Gastrocnemius medialis (tissue), 4 donors: Measurements from ENCODE around the gene LGALS12. TPM values are rescaled to one million over a fixed set of nuclear protein-coding genes. Genes with fewer than 3 reads are reported as not detected.
"Not testable (repeated sequence)": the region's sequence is repeated elsewhere in the genome, so short reads cannot be mapped to it uniquely, and the experiment has no call there.

Experiments
- ATAC-seq, 2 donors: fragments of 150-250 bp; one replicate each; pipeline ENCODE4 v1.9.1; 2016
- DNase-seq, 2 donors: peaks; one replicate each; pipeline ENCODE4 v3.0.0-alpha.2; 2019
- H3K27ac ChIP-seq, 4 donors: fragments of 200-600 bp; sonication (generic); 1 replicate in 1 of 4; 2 replicates in 3 of 4; pipeline ENCODE4 v1.5.1; 2016 to 2018; ENCODE audit warnings: mild to moderate bottlenecking in 2 of 4, moderate library complexity in 1 of 4
- H3K27me3 ChIP-seq, 3 donors: fragments of 200-600 bp; sonication (generic) in 2 of 3; 1 replicate in 1 of 3; 2 replicates in 2 of 3; pipeline versions ENCODE4 v1.5.1 to v1.6.0; 2016 to 2019; ENCODE audit warnings: mild to moderate bottlenecking in 1 of 3, moderate library complexity in 1 of 3
- H3K36me3 ChIP-seq, 2 donors: fragments of 200-600 bp; sonication (generic) in 1 of 2; one replicate each; pipeline ENCODE4 v1.5.1; 2017 to 2018
- H3K4me1 ChIP-seq, 2 donors: fragments of 200-600 bp; sonication (generic) in 1 of 2; one replicate each; pipeline ENCODE4 v1.5.1; 2016 to 2017; ENCODE audit warnings: mild to moderate bottlenecking in 2 of 2
- H3K4me3 ChIP-seq, 4 donors: fragments of 200-600 bp; sonication (generic) in 3 of 4; 1 replicate in 1 of 4; 2 replicates in 3 of 4; pipeline ENCODE4 v1.5.1; 2016 to 2019; ENCODE audit warnings: mild to moderate bottlenecking in 2 of 4
- H3K9me3 ChIP-seq, 3 donors: fragments of 200-600 bp; sonication (generic) in 2 of 3; 1 replicate in 1 of 3; 2 replicates in 2 of 3; pipeline ENCODE4 v1.5.1; 2016 to 2019
- CTCF ChIP-seq, 5 experiments: fragments of 450-650 bp in 3 of 5; fragments of 200-600 bp in 2 of 5; sonication (generic) in 2 of 5; IDR thresholded peaks in 4 of 5; conservative IDR thresholded peaks in 1 of 5; 1 replicate in 4 of 5; 2 replicates in 1 of 5; pipeline ENCODE4 v1.5.1; 2016 to 2019; ENCODE audit warnings: antibody characterized with exemption in 5 of 5, mild to moderate bottlenecking in 3 of 5, moderate library complexity in 3 of 5
- POLR2A ChIP-seq, 2 donors: fragments of 450-650 bp; IDR thresholded peaks; one replicate each; pipeline ENCODE4 v1.6.1; 2017; ENCODE audit warnings: antibody characterized with exemption in 2 of 2, mild to moderate bottlenecking in 2 of 2, moderate library complexity in 2 of 2
- in situ Hi-C, 4 donors: fragments of 200-750 bp; cut with MboI; loops; one replicate each; pipeline versions ENCODE4 v1.15.0 to v1.8.0; 2017; ENCODE audit warnings: low sequenced_read_pairs in 4 of 4
- intact Hi-C: fragments of 100-400 bp; cut with DNase I; formaldehyde crosslinking; loops from one replicate; pipeline ENCODE4 v1.15.1; 2023; ENCODE audit warnings: low total_unique reads
- total RNA-seq, 4 donors: library from RNA; depleted of rRNA; stranded (reverse); fragments of >200 nt; gene quantifications; one replicate each; pipeline versions ENCODE4 v1.1.0 to v1.2.3, GENCODE V29; 2016

The LGALS12 gene
- total RNA-seq, 4 donors from 2014 or later, result 0.24 to 0.80 TPM; not detected in 2

GRCh38 chr11:63534895-63535461 lies 29.1 kb downstream of the LGALS12 start:
- TF ChIP-seq CTCF (IDR thresholded peaks at IDR 0.05 in 4 of 5, conservative IDR thresholded peaks at IDR 0.05 in 1 of 5) (no peak), POLR2A (IDR thresholded peaks at IDR 0.05) (no peak)
- H3K27me3 ChIP-seq, result no peaks in the 10 kb centered on the region
- H3K9me3 ChIP-seq, result no peaks in the 10 kb centered on the region
- in situ Hi-C loops (no loop called here), intact Hi-C loops (no loop called here)
- H3K27ac ChIP-seq, result no peak overlapping the region
- ATAC-seq (no peak), DNase-seq (no peak)
- H3K4me1 ChIP-seq, result peaks cover 21 to 26% of the 10 kb centered on the region in 2 donors
- no peak overlapping the region for H3K4me3 ChIP-seq
- H3K36me3 ChIP-seq, result no peaks in the 10 kb centered on the region

GRCh38 chr11:63535734-63536133 lies 29.9 kb downstream of the LGALS12 start:
- no peak for ATAC-seq
- in situ Hi-C loops, result no loop called here
- no peak overlapping the region for H3K4me3 ChIP-seq
- intact Hi-C loops, result loop anchor here (2.0 kb wide), 1 partner anchor 77 kb away; no protein-coding TSS in a partner anchor
- no peaks in the 10 kb centered on the region for H3K36me3 ChIP-seq
- no peak for DNase-seq
- no peak overlapping the region for H3K27ac ChIP-seq
- peaks cover 21 to 26% of the 10 kb centered on the region in 2 donors for H3K4me1 ChIP-seq
- no peaks in the 10 kb centered on the region for H3K9me3 ChIP-seq
- H3K27me3 ChIP-seq, result no peaks in the 10 kb centered on the region
- TF ChIP-seq CTCF (IDR thresholded peaks at IDR 0.05 in 4 of 5, conservative IDR thresholded peaks at IDR 0.05 in 1 of 5), result no peak
- TF ChIP-seq POLR2A (IDR thresholded peaks at IDR 0.05), result no peak

- in situ Hi-C loops (no loop called here), intact Hi-C loops (loop anchor here (2.0 kb wide), 1 partner anchor 76 kb away; no protein-coding TSS in a partner anchor)
- peak; percentile 68 to 69 for ATAC-seq
- TF ChIP-seq POLR2A (IDR thresholded peaks at IDR 0.05) (no peak), CTCF (IDR thresholded peaks at IDR 0.05 in 4 of 5, conservative IDR thresholded peaks at IDR 0.05 in 1 of 5) (no peak)
- Histone ChIP-seq H3K27ac (peak within 1 kb of the TSS; percentile 75 to 84 (median 81)), H3K9me3 (no peaks in the 10 kb centered on the region), H3K27me3 (no peaks in the 10 kb centered on the region), H3K4me1 (peaks cover 21 to 26% of the 10 kb centered on the region in 2 donors), H3K4me3 (peak within 1 kb of the TSS; percentile 42 to 83 (median 52)), H3K36me3 (no peaks in the 10 kb centered on the region)
- DNase-seq, result no peak
Measured at GRCh38 chr11:63536669-63537292, 30.9 kb downstream of the LGALS12 start, which contains the start of gene PLAAT4. Gene PLAAT4, plus strand, starts transcription at chr11:63536808. Its CDS starts 61 bp downstream, at chr11:63536869.

- in situ Hi-C loops, result no loop called here
- intact Hi-C loops, result loop anchor here (2.0 kb wide), 1 partner anchor 75 kb away; no protein-coding TSS in a partner anchor
- ATAC-seq (peak; percentile 87 to 93), DNase-seq (peak; percentile 62 to 63)
- TF ChIP-seq CTCF (IDR thresholded peaks at IDR 0.05 in 4 of 5, conservative IDR thresholded peaks at IDR 0.05 in 1 of 5), result no peak
- TF ChIP-seq POLR2A (IDR thresholded peaks at IDR 0.05), result peak in 1 of 2 donors; percentile 16
- peak overlapping the region; percentile 42 to 83 (median 52) for H3K4me3 ChIP-seq
- peak overlapping the region; percentile 75 to 84 (median 81) for H3K27ac ChIP-seq
- no peaks in the 10 kb centered on the region for H3K9me3 ChIP-seq
- H3K27me3 ChIP-seq, result no peaks in the 10 kb centered on the region
- H3K36me3 ChIP-seq, result no peaks in the 10 kb centered on the region
- H3K4me1 ChIP-seq, result peaks cover 21 to 26% of the 10 kb centered on the region in 2 donors
Measured at GRCh38 chr11:63537293-63538101, 31.6 kb downstream of the LGALS12 start.

- intact Hi-C loops, H3K27ac ChIP-seq, ATAC-seq, in situ Hi-C loops, H3K27me3 ChIP-seq, DNase-seq, H3K9me3 ChIP-seq, H3K36me3 ChIP-seq, H3K4me3 ChIP-seq: not testable (repeated sequence)
- H3K4me1 ChIP-seq, result peaks cover 6 to 13% of the 10 kb centered on the region in 2 donors
Measured at GRCh38 chr11:63542506-63542905, 36.6 kb downstream of the LGALS12 start.
